ENCODE measurements around the gene EN1. TPM values are rescaled to one million over a fixed set of nuclear protein-coding genes. Genes with fewer than 3 reads are reported as not detected.

The EN1 gene
- polyA plus RNA-seq, 4 donors = not detected

DNA sequence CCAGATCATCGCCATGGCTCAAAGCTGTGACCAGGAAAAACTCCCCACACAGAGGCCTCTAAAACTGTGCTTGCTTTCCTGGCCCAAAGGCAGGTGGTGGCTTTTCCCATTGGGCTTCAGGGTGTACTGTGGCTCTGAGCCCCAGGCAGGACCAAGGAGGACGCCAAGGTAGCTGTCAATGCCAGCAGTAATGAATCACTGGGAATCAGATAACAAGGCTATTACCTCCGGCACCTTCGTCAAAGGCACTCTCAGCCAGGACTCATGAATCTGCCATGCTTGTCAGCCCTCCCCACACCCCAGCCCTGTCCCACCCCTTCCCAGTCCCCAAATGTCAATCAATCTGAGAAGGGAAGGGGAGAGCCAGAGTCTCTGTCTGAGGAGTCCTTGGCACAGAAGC, 27.9 kb upstream of the EN1 start:
- DNase-seq (no peak), FAIRE-seq (no peak)
- Histone ChIP-seq H3K4me3 (ENCODE audit: low read depth in 1 of 3, low read length in 3 of 3) (no peak overlapping the region), H3K27ac (ENCODE audit: low read depth in 1 of 3, low read length in 2 of 3) (no peak overlapping the region), H3K27me3 (ENCODE audit: control insufficient read depth in 3 of 3, insufficient read depth in 3 of 3, low read length in 3 of 3) (peaks cover 0 to 20% (median 9%) of the 10 kb centered on the region in 3 donors), H3K36me3 (ENCODE audit: control insufficient read depth in 3 of 3, insufficient read depth in 2 of 3, low read depth in 1 of 3, low read length in 3 of 3) (no peaks in the 10 kb centered on the region), H3K4me1 (ENCODE audit: control insufficient read depth in 3 of 3, insufficient read depth in 2 of 3, low read depth in 1 of 3, low read length in 2 of 3) (no peaks in the 10 kb centered on the region), H3K9me3 (ENCODE audit: control insufficient read depth in 2 of 2, insufficient read depth in 1 of 2, low read depth in 1 of 2, low read length in 1 of 2) (no peaks in the 10 kb centered on the region)
- 25 to 37% (median 34%) methylated on average over 4 of the region's 4 CpGs for WGBS, 3 donors

DNA sequence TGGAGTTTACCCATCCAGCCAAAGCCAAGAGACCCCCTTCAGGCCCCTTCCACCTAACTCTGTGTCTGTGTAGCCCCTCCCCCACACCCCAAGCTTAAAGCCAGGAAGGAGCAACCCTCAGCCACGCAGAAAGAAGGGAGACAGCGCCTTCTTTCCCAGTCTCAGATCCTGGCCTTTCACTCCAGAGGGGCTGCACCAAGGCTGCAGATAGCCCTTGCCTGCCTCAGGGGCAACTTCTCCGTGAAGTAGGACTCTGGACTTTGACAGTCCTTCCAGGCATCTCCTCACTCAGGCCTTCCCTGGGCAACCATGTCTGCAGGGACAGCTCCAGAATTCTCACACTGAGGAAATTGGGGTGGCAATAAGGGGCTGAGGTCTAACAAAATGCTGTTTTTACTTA, 26.9 kb upstream of the EN1 start:
- no peaks in the 10 kb centered on the region for H3K4me1 ChIP-seq (ENCODE audit: control insufficient read depth in 3 of 3, insufficient read depth in 2 of 3, low read depth in 1 of 3, low read length in 2 of 3)
- H3K4me3 ChIP-seq (ENCODE audit: low read depth in 1 of 3, low read length in 3 of 3) = no peak overlapping the region
- peaks cover 0 to 25% (median 9%) of the 10 kb centered on the region in 3 donors for H3K27me3 ChIP-seq (ENCODE audit: control insufficient read depth in 3 of 3, insufficient read depth in 3 of 3, low read length in 3 of 3)
- H3K27ac ChIP-seq (ENCODE audit: low read depth in 1 of 3, low read length in 2 of 3) = no peak overlapping the region
- 46 to 64% (median 60%) methylated on average over 2 to 3 of the region's 3 CpGs for WGBS, 3 donors
- no peaks in the 10 kb centered on the region for H3K36me3 ChIP-seq (ENCODE audit: control insufficient read depth in 3 of 3, insufficient read depth in 2 of 3, low read depth in 1 of 3, low read length in 3 of 3)
- DNase-seq (no peak), FAIRE-seq (no peak)
- H3K9me3 ChIP-seq (ENCODE audit: control insufficient read depth in 2 of 2, insufficient read depth in 1 of 2, low read depth in 1 of 2, low read length in 1 of 2) = no peaks in the 10 kb centered on the region

DNA sequence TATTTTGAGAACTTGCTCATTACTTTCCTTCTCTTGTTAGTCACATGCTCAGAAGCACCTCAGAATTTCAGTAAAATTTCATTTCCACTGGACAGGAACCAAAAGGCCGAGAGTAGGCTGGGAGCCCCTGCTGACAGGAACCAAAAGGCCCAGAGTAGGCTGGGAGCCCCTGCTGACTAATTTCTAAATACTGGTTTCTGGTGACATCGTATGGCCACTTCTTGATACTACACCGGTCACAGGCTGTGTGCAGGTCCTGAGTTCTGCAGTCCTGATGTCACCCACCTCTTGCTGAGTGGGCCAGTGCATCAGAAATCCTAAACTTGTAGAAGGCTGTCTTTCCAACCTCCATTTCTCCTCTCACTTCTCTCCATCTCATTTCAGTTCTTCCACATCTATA, 17.7 kb upstream of the EN1 start:
- Histone ChIP-seq H3K4me3 (ENCODE audit: low read depth in 1 of 3, low read length in 3 of 3) (no peak overlapping the region), H3K27me3 (ENCODE audit: control insufficient read depth in 3 of 3, insufficient read depth in 3 of 3, low read length in 3 of 3) (peaks cover 4 to 42% (median 22%) of the 10 kb centered on the region in 3 donors), H3K27ac (ENCODE audit: low read depth in 1 of 3, low read length in 2 of 3) (no peak overlapping the region), H3K4me1 (ENCODE audit: control insufficient read depth in 3 of 3, insufficient read depth in 2 of 3, low read depth in 1 of 3, low read length in 2 of 3) (no peaks in the 10 kb centered on the region), H3K9me3 (ENCODE audit: control insufficient read depth in 2 of 2, insufficient read depth in 1 of 2, low read depth in 1 of 2, low read length in 1 of 2) (no peaks in the 10 kb centered on the region), H3K36me3 (ENCODE audit: control insufficient read depth in 3 of 3, insufficient read depth in 2 of 3, low read depth in 1 of 3, low read length in 3 of 3) (no peaks in the 10 kb centered on the region)
- whole genome bisulfite sequencing, 3 donors = 0 to 2% (median 1%) methylated on average over 3 of the region's 3 CpGs
- FAIRE-seq (no peak), DNase-seq (peak; percentile 23 to 40)

DNA sequence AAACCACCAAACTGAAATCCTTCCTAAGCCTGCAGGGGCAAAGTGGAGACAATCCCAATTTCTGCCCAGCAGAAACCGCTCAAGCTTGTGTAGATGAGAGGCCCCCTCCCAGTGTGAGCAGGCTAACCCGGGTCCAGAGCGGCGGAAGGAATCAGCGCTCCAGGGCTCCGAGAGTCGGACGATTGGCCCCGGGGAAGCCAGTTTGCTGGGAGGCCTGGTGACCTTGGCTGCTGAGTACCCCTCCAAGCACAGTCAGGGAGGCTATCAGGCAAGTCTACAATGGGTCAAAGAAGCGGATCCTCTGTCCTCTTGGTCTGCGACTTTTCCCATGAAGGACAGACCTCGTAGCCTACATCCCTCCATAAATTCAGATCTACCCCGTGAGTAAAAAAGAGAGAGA, 16.8 kb upstream of the EN1 start:
- 80 to 84% (median 81%) methylated on average over 13 of the region's 13 CpGs for WGBS, 3 donors
- no peak for FAIRE-seq
- DNase-seq = no peak
- no peak overlapping the region for H3K27ac ChIP-seq (ENCODE audit: low read depth in 1 of 3, low read length in 2 of 3)
- H3K27me3 ChIP-seq (ENCODE audit: control insufficient read depth in 3 of 3, insufficient read depth in 3 of 3, low read length in 3 of 3) = peaks cover 9 to 46% (median 29%) of the 10 kb centered on the region in 3 donors
- H3K4me3 ChIP-seq (ENCODE audit: low read depth in 1 of 3, low read length in 3 of 3) = no peak overlapping the region
- H3K4me1 ChIP-seq (ENCODE audit: control insufficient read depth in 3 of 3, insufficient read depth in 2 of 3, low read depth in 1 of 3, low read length in 2 of 3) = no peaks in the 10 kb centered on the region
- H3K9me3 ChIP-seq (ENCODE audit: control insufficient read depth in 2 of 2, insufficient read depth in 1 of 2, low read depth in 1 of 2, low read length in 1 of 2) = no peaks in the 10 kb centered on the region
- H3K36me3 ChIP-seq (ENCODE audit: control insufficient read depth in 3 of 3, insufficient read depth in 2 of 3, low read depth in 1 of 3, low read length in 3 of 3) = no peaks in the 10 kb centered on the region

DNA sequence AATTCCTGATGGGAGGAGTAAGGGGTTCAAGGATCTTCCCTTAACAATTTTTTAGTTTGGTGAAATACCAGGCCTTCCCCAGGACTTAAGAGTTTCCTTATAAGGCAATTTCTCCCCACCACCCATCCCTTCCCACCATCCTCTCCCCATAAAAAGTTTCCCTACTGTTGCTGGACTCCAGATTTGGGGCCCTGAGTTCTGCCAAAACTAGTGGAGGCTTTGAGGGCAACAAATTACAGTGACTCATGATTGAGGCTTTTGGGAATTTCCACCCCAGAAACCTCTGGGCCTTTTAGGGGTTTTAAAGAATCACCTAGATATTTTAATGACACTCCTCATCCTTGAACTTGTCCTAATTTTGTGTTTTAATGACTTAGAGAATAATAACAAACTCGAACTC, 14.3 kb upstream of the EN1 start:
- H3K27me3 ChIP-seq (ENCODE audit: control insufficient read depth in 3 of 3, insufficient read depth in 3 of 3, low read length in 3 of 3) = peaks cover 19 to 71% (median 52%) of the 10 kb centered on the region in 3 donors
- FAIRE-seq (no peak), DNase-seq (no peak)
- no peak overlapping the region for H3K27ac ChIP-seq (ENCODE audit: low read depth in 1 of 3, low read length in 2 of 3)
- no peaks in the 10 kb centered on the region for H3K36me3 ChIP-seq (ENCODE audit: control insufficient read depth in 3 of 3, insufficient read depth in 2 of 3, low read depth in 1 of 3, low read length in 3 of 3)
- 5 to 38% (median 18%) methylated on average over 1 of the region's 1 CpG for WGBS, 3 donors
- no peak overlapping the region for H3K4me3 ChIP-seq (ENCODE audit: low read depth in 1 of 3, low read length in 3 of 3)
- H3K4me1 ChIP-seq (ENCODE audit: control insufficient read depth in 3 of 3, insufficient read depth in 2 of 3, low read depth in 1 of 3, low read length in 2 of 3) = no peaks in the 10 kb centered on the region
- H3K9me3 ChIP-seq (ENCODE audit: control insufficient read depth in 2 of 2, insufficient read depth in 1 of 2, low read depth in 1 of 2, low read length in 1 of 2) = no peaks in the 10 kb centered on the region

DNA sequence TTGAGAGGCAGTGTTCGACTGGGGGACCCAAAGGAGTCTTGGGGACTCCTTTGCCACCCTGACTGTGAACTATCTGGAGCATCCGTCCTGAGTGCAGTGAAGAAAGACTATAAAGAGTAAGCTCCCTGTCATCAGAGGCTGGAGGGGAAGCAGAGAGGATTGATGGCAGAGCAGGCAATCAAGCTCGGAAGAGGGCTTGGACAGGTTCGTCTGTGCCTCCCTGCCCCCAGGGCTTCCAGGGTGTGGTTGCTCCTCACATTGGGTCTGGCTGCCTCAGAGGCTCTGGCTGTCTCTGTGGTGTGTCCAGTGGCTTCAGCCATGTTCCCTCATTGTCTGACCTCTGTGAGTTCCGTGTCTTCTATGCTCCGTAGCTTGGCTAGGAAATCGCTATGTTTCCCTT, 13.8 kb upstream of the EN1 start:
- H3K4me3 ChIP-seq (ENCODE audit: low read depth in 1 of 3, low read length in 3 of 3) = no peak overlapping the region
- H3K27me3 ChIP-seq (ENCODE audit: control insufficient read depth in 3 of 3, insufficient read depth in 3 of 3, low read length in 3 of 3) = peaks cover 19 to 76% (median 56%) of the 10 kb centered on the region in 3 donors
- no peaks in the 10 kb centered on the region for H3K36me3 ChIP-seq (ENCODE audit: control insufficient read depth in 3 of 3, insufficient read depth in 2 of 3, low read depth in 1 of 3, low read length in 3 of 3)
- no peak overlapping the region for H3K27ac ChIP-seq (ENCODE audit: low read depth in 1 of 3, low read length in 2 of 3)
- no peaks in the 10 kb centered on the region for H3K9me3 ChIP-seq (ENCODE audit: control insufficient read depth in 2 of 2, insufficient read depth in 1 of 2, low read depth in 1 of 2, low read length in 1 of 2)
- DNase-seq (no peak), FAIRE-seq (no peak)
- WGBS, 3 donors = 65 to 78% (median 69%) methylated on average over 7 of the region's 7 CpGs
- no peaks in the 10 kb centered on the region for H3K4me1 ChIP-seq (ENCODE audit: control insufficient read depth in 3 of 3, insufficient read depth in 2 of 3, low read depth in 1 of 3, low read length in 2 of 3)

DNA sequence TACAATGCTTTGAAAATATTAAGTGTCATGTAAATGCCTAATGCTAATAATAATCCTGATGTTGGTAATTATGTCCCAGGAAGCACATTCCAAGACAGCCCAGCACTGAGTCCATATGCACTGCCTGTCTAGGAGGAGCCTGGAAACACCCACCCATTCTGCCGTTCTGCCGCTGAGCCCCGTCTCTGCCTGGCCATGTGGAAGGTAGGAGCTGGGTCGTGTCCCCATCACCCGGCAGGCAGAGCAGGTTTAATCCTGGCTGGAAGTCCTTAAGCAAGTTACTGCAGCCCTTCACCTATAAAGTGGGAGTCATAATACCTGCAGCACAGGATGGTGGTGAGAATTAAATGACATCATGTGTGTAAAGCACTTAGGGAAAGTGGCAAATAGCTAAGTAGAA, 13.1 kb upstream of the EN1 start:
- H3K4me1 ChIP-seq (ENCODE audit: control insufficient read depth in 3 of 3, insufficient read depth in 2 of 3, low read depth in 1 of 3, low read length in 2 of 3) = peaks cover 0 to 5% (median 0%) of the 10 kb centered on the region in 3 donors
- DNase-seq = no peak
- FAIRE-seq = no peak
- 8 to 24% (median 10%) methylated on average over 5 of the region's 5 CpGs for WGBS, 3 donors
- H3K4me3 ChIP-seq (ENCODE audit: low read depth in 1 of 3, low read length in 3 of 3) = no peak overlapping the region
- no peaks in the 10 kb centered on the region for H3K36me3 ChIP-seq (ENCODE audit: control insufficient read depth in 3 of 3, insufficient read depth in 2 of 3, low read depth in 1 of 3, low read length in 3 of 3)
- no peak overlapping the region for H3K27ac ChIP-seq (ENCODE audit: low read depth in 1 of 3, low read length in 2 of 3)
- no peaks in the 10 kb centered on the region for H3K9me3 ChIP-seq (ENCODE audit: control insufficient read depth in 2 of 2, insufficient read depth in 1 of 2, low read depth in 1 of 2, low read length in 1 of 2)
- H3K27me3 ChIP-seq (ENCODE audit: control insufficient read depth in 3 of 3, insufficient read depth in 3 of 3, low read length in 3 of 3) = peaks cover 19 to 83% (median 62%) of the 10 kb centered on the region in 3 donors

DNA sequence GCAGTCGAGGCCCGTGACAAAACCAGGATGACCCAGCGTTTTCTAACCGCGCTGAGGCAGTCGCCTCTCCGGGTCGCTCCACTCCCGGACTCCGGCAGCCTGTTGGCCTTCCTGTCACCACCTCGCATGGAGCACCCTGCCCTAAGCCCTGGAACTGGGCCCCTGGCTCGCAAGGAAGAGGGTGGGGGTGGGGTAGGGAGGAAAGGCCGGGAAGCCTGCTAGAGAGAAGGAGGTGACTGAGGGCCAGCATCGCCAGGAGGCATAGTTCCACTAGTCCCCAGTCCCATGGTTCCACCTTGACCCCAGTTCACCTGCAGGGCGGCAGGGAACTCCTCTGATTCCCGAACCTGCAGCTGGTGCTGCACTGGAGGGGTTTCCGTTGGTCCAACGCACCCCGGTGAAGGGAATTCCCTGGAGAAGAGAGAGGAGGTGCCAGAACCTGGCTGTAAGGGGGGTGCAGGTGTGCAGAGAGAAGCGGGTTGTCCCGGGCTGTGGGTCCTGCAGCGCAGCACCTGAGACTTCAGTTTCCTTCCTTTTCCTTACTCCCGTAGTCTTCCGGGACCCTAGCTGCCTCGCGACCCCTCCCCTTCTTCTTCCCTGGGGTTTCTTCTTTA, 11.8 kb upstream of the EN1 start:
- FAIRE-seq (no peak), DNase-seq (no peak)
- H3K4me1 ChIP-seq (ENCODE audit: control insufficient read depth in 3 of 3, insufficient read depth in 2 of 3, low read depth in 1 of 3, low read length in 2 of 3) = peaks cover 0 to 10% (median 2%) of the 10 kb centered on the region in 3 donors
- peaks cover 0 to 2% of the 10 kb centered on the region in 2 donors for H3K9me3 ChIP-seq (ENCODE audit: control insufficient read depth in 2 of 2, insufficient read depth in 1 of 2, low read depth in 1 of 2, low read length in 1 of 2)
- H3K36me3 ChIP-seq (ENCODE audit: control insufficient read depth in 3 of 3, insufficient read depth in 2 of 3, low read depth in 1 of 3, low read length in 3 of 3) = no peaks in the 10 kb centered on the region
- 3 to 7% (median 5%) methylated on average over 24 to 26 of the region's 26 CpGs for WGBS, 3 donors
- H3K27me3 ChIP-seq (ENCODE audit: control insufficient read depth in 3 of 3, insufficient read depth in 3 of 3, low read length in 3 of 3) = peaks cover 19 to 94% (median 68%) of the 10 kb centered on the region in 3 donors
- H3K27ac ChIP-seq (ENCODE audit: low read depth in 1 of 3, low read length in 2 of 3) = no peak overlapping the region
- no peak overlapping the region for H3K4me3 ChIP-seq (ENCODE audit: low read depth in 1 of 3, low read length in 3 of 3)

Measured in small intestine (tissue), 7 donors.